ENCODE data around the gene SLC22A17.
"Not testable (repeated sequence)": the region's sequence is repeated elsewhere in the genome, so short reads cannot be mapped to it uniquely, and the experiment has no call there.

GRCh38 chr14:23389871-23390270 lies 37.2 kb upstream of the SLC22A17 start:
- TF ChIP-seq ZNF296 (CRISPR knock-in tag; conservative IDR thresholded peaks at IDR 0.05); EHMT2 (IDR thresholded peaks at IDR 0.05; ENCODE audit: borderline replicate concordance, low read depth, low read length); USF2 (IDR thresholded peaks at IDR 0.05; ENCODE audit: low read depth, low read length); USF2 (CRISPR knock-in tag; IDR thresholded peaks at IDR 0.05; ENCODE audit: borderline replicate concordance); KAT7 (CRISPR knock-in tag; IDR thresholded peaks at IDR 0.05; ENCODE audit: borderline replicate concordance); ZNF33B (CRISPR knock-in tag; IDR thresholded peaks at IDR 0.05); ZFX (CRISPR knock-in tag; IDR thresholded peaks at IDR 0.05; ENCODE audit: low read depth): not testable (repeated sequence)
- TF ChIP-seq, protein P1, sequence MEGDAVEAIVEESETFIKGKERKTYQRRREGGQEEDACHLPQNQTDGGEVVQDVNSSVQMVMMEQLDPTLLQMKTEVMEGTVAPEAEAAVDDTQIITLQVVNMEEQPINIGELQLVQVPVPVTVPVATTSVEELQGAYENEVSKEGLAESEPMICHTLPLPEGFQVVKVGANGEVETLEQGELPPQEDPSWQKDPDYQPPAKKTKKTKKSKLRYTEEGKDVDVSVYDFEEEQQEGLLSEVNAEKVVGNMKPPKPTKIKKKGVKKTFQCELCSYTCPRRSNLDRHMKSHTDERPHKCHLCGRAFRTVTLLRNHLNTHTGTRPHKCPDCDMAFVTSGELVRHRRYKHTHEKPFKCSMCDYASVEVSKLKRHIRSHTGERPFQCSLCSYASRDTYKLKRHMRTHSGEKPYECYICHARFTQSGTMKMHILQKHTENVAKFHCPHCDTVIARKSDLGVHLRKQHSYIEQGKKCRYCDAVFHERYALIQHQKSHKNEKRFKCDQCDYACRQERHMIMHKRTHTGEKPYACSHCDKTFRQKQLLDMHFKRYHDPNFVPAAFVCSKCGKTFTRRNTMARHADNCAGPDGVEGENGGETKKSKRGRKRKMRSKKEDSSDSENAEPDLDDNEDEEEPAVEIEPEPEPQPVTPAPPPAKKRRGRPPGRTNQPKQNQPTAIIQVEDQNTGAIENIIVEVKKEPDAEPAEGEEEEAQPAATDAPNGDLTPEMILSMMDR (CRISPR knock-in tag; IDR thresholded peaks at IDR 0.05) = not testable (repeated sequence)
